HEK293 (cell line): ENCODE data around the gene ADPRHL1.

Experiments used
- CTCF ChIA-PET: fragments of 350-600 bp; formaldehyde crosslinking; extraction: SDS; loops from one replicate; lab custom pipeline; 2021; ENCODE audit warnings: antibody characterized with exemption; lab: Yijun Ruan, JAX
- POLR2A ChIA-PET: fragments of 300-600 bp; formaldehyde crosslinking; extraction: SDS; loops from one replicate; lab custom pipeline; 2020; ENCODE audit warnings: antibody characterized with exemption, inconsistent platforms; lab: Yijun Ruan, JAX
- H3K27ac ChIP-seq: fragments of 200-500 bp; sonication (Bioruptor generic); 2 replicates; pipeline ENCODE4 v1.5.1; 2014; ENCODE audit warnings: low read depth, low read length, control low read depth, inconsistent platforms; ENCODE audit errors: extremely low read depth
- H3K36me3 ChIP-seq, 2 experiments: fragments of 200-500 bp in 1 of 2; sonication (Bioruptor generic) in 1 of 2; 1 replicate in 1 of 2; 2 replicates in 1 of 2; pipeline ENCODE4 v1.5.1; 2014 to 2017; ENCODE audit warnings: inconsistent platforms in 2 of 2, low read length in 2 of 2; ENCODE audit not compliant: control insufficient read depth in 2 of 2, insufficient read depth in 1 of 2
- H3K4me1 ChIP-seq: fragments of 200-500 bp; sonication (Bioruptor generic); 2 replicates; pipeline ENCODE4 v1.5.1; 2014; ENCODE audit warnings: mild to moderate bottlenecking, low read length, inconsistent platforms; ENCODE audit not compliant: control insufficient read depth, insufficient read depth
- H3K4me3 ChIP-seq: 2 replicates; pipeline ENCODE4 v1.5.1; 2011; ENCODE audit warnings: low read depth, mild to moderate bottlenecking, control low read depth, low read length, moderate library complexity
- H3K9me3 ChIP-seq: fragments of 200-500 bp; sonication (Bioruptor generic); 2 replicates; pipeline ENCODE4 v1.5.1; 2014; ENCODE audit warnings: low read depth, low read length, inconsistent platforms; ENCODE audit not compliant: control insufficient read depth, insufficient read depth
- GLI4 ChIP-seq: fragments of 450-650 bp; formaldehyde crosslinking; IDR thresholded peaks from 2 replicates; pipeline ENCODE4 v1.5.1; 2016; ENCODE audit warnings: missing biosample characterization, missing genetic modification characterization
- KLF1 ChIP-seq: fragments of 450-650 bp; formaldehyde crosslinking; IDR thresholded peaks from 2 replicates; pipeline ENCODE4 v1.5.1; 2016; ENCODE audit warnings: missing biosample characterization, missing genetic modification characterization
- KLF9 ChIP-seq: fragments of 450-650 bp; formaldehyde crosslinking; IDR thresholded peaks from 2 replicates; pipeline ENCODE4 v1.5.1; 2016; ENCODE audit warnings: missing biosample characterization, missing genetic modification characterization, low read depth
- SP2 ChIP-seq: fragments of 450-650 bp; formaldehyde crosslinking; IDR thresholded peaks from 2 replicates; pipeline ENCODE4 v1.5.1; 2016; ENCODE audit warnings: missing biosample characterization, missing genetic modification characterization
- TRIM28 ChIP-seq: IDR thresholded peaks from 2 replicates; pipeline ENCODE4 v1.6.1; 2011; ENCODE audit warnings: low read length, control low read depth, borderline replicate concordance
- ZNF157 ChIP-seq: fragments of 450-650 bp; formaldehyde crosslinking; IDR thresholded peaks from 2 replicates; pipeline ENCODE4 v1.5.1; 2016; ENCODE audit warnings: missing biosample characterization, missing genetic modification characterization
- ZNF19 ChIP-seq: fragments of 450-650 bp; formaldehyde crosslinking; IDR thresholded peaks from 2 replicates; pipeline ENCODE4; 2016; ENCODE audit warnings: missing biosample characterization, missing genetic modification characterization, low read depth
- ZNF2 ChIP-seq: fragments of 450-650 bp; formaldehyde crosslinking; IDR thresholded peaks from 2 replicates; pipeline ENCODE4 v1.5.1; 2016; ENCODE audit warnings: missing biosample characterization, missing genetic modification characterization
- ZNF211 ChIP-seq: fragments of 450-650 bp; formaldehyde crosslinking; IDR thresholded peaks from 2 replicates; pipeline ENCODE4 v1.5.1; 2016; ENCODE audit warnings: low read depth, missing biosample characterization, missing genetic modification characterization
- ZNF366 ChIP-seq: fragments of 450-650 bp; formaldehyde crosslinking; conservative IDR thresholded peaks from 2 replicates; pipeline ENCODE4 v1.5.1; 2016; ENCODE audit warnings: missing biosample characterization, missing genetic modification characterization
- ZNF433 ChIP-seq: fragments of 450-650 bp; formaldehyde crosslinking; IDR thresholded peaks from 2 replicates; pipeline ENCODE4 v1.5.1; 2016; ENCODE audit warnings: missing biosample characterization, missing genetic modification characterization, low read depth
- ZNF514 ChIP-seq: fragments of 450-650 bp; formaldehyde crosslinking; IDR thresholded peaks from 2 replicates; pipeline ENCODE4 v1.5.1; 2016; ENCODE audit warnings: missing biosample characterization, missing genetic modification characterization
- ZNF580 ChIP-seq: fragments of 450-650 bp; formaldehyde crosslinking; IDR thresholded peaks from 2 replicates; pipeline ENCODE4 v1.5.1; 2016; ENCODE audit warnings: missing biosample characterization, missing genetic modification characterization
- ZNF610 ChIP-seq: fragments of 450-650 bp; formaldehyde crosslinking; IDR thresholded peaks from 2 replicates; pipeline ENCODE4 v1.5.1; 2016; ENCODE audit warnings: missing biosample characterization, missing genetic modification characterization, borderline replicate concordance
- ZNF658 ChIP-seq: fragments of 450-650 bp; formaldehyde crosslinking; IDR thresholded peaks from 2 replicates; pipeline ENCODE4; 2016; ENCODE audit warnings: missing biosample characterization, missing genetic modification characterization
- ZNF707 ChIP-seq: fragments of 450-650 bp; formaldehyde crosslinking; IDR thresholded peaks from 2 replicates; pipeline ENCODE4 v1.5.1; 2016; ENCODE audit warnings: missing biosample characterization, missing genetic modification characterization
- TF ChIP-seq, protein P1 (sequence below): fragments of 450-650 bp; formaldehyde crosslinking; IDR thresholded peaks from 2 replicates; pipeline ENCODE4 v1.5.1; 2016; ENCODE audit warnings: missing biosample characterization, missing genetic modification characterization
- TF ChIP-seq, protein P2 (sequence below): fragments of 450-650 bp; formaldehyde crosslinking; IDR thresholded peaks from 2 replicates; pipeline ENCODE4 v1.5.1; 2016; ENCODE audit warnings: missing biosample characterization, missing genetic modification characterization, borderline replicate concordance

ADPRHL1 gene

GRCh38 chr13:113422807-113423519 is 30.3 kb downstream of the ADPRHL1 start:
- Histone ChIP-seq H3K9me3 (no peaks in the 10 kb centered on the region), H3K36me3 (no peaks in the 10 kb centered on the region), H3K4me1 (no peaks in the 10 kb centered on the region), H3K27ac (no peak overlapping the region)
- POLR2A ChIA-PET: no interaction called here
- CTCF ChIA-PET: interaction anchor here (1.3 kb wide), 1 partner anchor 35 kb away, joined by 3 read pairs; no protein-coding TSS in a partner anchor
- TF ChIP-seq ZNF2 (tag by site-specific recombination) (no peak), KLF9 (tag by site-specific recombination) (no peak), ZNF610 (tag by site-specific recombination) (no peak), ZNF211 (tag by site-specific recombination) (no peak), ZNF366 (tag by site-specific recombination) (no peak), ZNF157 (tag by site-specific recombination) (no peak), ZNF580 (tag by site-specific recombination) (no peak)
- TF ChIP-seq, all 188 proteins: peak for 0
- no peak overlapping the region for H3K4me3 ChIP-seq

- no peak overlapping the region for H3K27ac ChIP-seq
- TF ChIP-seq KLF1 (tag by site-specific recombination) (0 out of 2 replicates have a peak, but pooled peaks have one; percentile 3), ZNF514 (tag by site-specific recombination) (no peak), ZNF19 (tag by site-specific recombination) (no peak), SP2 (tag by site-specific recombination) (no peak), ZNF707 (no peak), GLI4 (tag by site-specific recombination) (no peak), TRIM28 (no peak), ZNF658 (no peak)
- TF ChIP-seq, protein P1, sequence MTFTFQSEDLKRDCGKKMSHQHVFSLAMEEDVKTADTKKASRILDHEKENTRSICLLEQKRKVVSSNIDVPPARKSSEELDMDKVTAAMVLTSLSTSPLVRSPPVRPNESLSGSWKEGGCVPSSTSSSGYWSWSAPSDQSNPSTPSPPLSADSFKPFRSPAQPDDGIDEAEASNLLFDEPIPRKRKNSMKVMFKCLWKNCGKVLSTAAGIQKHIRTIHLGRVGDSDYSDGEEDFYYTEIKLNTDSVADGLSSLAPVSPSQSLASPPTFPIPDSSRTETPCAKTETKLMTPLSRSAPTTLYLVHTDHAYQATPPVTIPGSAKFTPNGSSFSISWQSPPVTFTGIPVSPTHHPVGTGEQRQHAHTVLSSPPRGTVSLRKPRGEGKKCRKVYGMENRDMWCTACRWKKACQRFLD (tag by site-specific recombination): no peak
- no peaks in the 10 kb centered on the region for H3K36me3 ChIP-seq
- ChIA-PET CTCF (no interaction called here), POLR2A (no interaction called here)
- H3K4me3 ChIP-seq: no peak overlapping the region
- no peaks in the 10 kb centered on the region for H3K9me3 ChIP-seq
- no peaks in the 10 kb centered on the region for H3K4me1 ChIP-seq
These were observed 31.5 kb downstream of the ADPRHL1 start for GRCh38 chr13:113421673-113422270.

GRCh38 chr13:113420833-113421600 is 32.3 kb downstream of the ADPRHL1 start:
- H3K4me1 ChIP-seq: no peaks in the 10 kb centered on the region
- H3K36me3 ChIP-seq: no peaks in the 10 kb centered on the region
- H3K27ac ChIP-seq: no peak overlapping the region
- ChIA-PET CTCF (no interaction called here), POLR2A (no interaction called here)
- H3K9me3 ChIP-seq: no peaks in the 10 kb centered on the region
- H3K4me3 ChIP-seq: no peak overlapping the region
- peak; percentile 56 for TF ChIP-seq KLF1 (tag by site-specific recombination)
- TF ChIP-seq ZNF433 (tag by site-specific recombination): no peak
- TF ChIP-seq, protein P2, sequence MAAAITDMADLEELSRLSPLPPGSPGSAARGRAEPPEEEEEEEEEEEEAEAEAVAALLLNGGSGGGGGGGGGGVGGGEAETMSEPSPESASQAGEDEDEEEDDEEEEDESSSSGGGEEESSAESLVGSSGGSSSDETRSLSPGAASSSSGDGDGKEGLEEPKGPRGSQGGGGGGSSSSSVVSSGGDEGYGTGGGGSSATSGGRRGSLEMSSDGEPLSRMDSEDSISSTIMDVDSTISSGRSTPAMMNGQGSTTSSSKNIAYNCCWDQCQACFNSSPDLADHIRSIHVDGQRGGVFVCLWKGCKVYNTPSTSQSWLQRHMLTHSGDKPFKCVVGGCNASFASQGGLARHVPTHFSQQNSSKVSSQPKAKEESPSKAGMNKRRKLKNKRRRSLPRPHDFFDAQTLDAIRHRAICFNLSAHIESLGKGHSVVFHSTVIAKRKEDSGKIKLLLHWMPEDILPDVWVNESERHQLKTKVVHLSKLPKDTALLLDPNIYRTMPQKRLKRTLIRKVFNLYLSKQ: no peak
- TF ChIP-seq KLF9 (tag by site-specific recombination): peak; percentile 57; the same call in 1 of the 2 replicates
